HCT116 (cell line): ENCODE measurements around the gene COX8A. TPM values are rescaled to one million over a fixed set of nuclear protein-coding genes. Genes with fewer than 3 reads are reported as not detected.

ENCODE experiments used
- ATAC-seq: fragments of 200-7000 bp; cut with Tn5 transposase; 2 replicates; pipeline ENCODE4 v1.9.1; 2020; ENCODE audit warnings: mild to moderate bottlenecking, moderate library complexity
- BruUV-seq: library from RNA; stranded (reverse); fragments of 400-500 nt; replicated peaks from 2 replicates; lab custom pipeline; 2021; lab: Mats Ljungman, UMichigan
- CTCF ChIA-PET: fragments of 300-600 bp; sonication (Branson Sonifier 250); formaldehyde crosslinking; loops from one replicate; lab custom pipeline; 2021; ENCODE audit warnings: antibody characterized with exemption; lab: Charles Lee
- POLR2A ChIA-PET: fragments of 300-600, 350-600 bp; sonication (Branson Sonifier 250); formaldehyde crosslinking; loops from one replicate; lab custom pipeline; 2021; ENCODE audit warnings: antibody characterized with exemption; lab: Charles Lee
- RAD21 ChIA-PET, 2 experiments: fragments of 300-600 bp; sonication (Branson Sonifier 250); formaldehyde crosslinking; loops; one replicate each; lab custom pipeline; 2023; ENCODE audit warnings: low total read pairs in 2 of 2; ENCODE audit not compliant: uncharacterized antibody in 2 of 2, unreplicated experiment in 2 of 2, low non-redundant PET in 1 of 2; lab: Charles Lee
- DNase-seq: peaks from one replicate; pipeline ENCODE4 v3.0.0-alpha.2; 2010; ENCODE audit warnings: low read depth, low spot score
- H2AFZ ChIP-seq: fragments of 200-600 bp; shearing (Covaris generic), sonication (generic); 2 replicates; pipeline ENCODE4 v1.6.1; 2017; ENCODE audit warnings: low read depth, mixed run types, mixed read lengths, antibody characterized with exemption, low read length; ENCODE audit not compliant: poor library complexity, severe bottlenecking
- H3K27ac ChIP-seq: 2 replicates; pipeline ENCODE4 v1.5.1; 2012; ENCODE audit warnings: low read depth, low read length
- H3K27me3 ChIP-seq: fragments of 200-600 bp; sonication (generic); 2 replicates; pipeline ENCODE4 v1.6.1; 2016; ENCODE audit warnings: mixed run types, low read length, mixed read lengths; ENCODE audit not compliant: insufficient read depth
- H3K36me3 ChIP-seq, 2 experiments: fragments of 200-500 bp in 1 of 2; fragments of 200-600 bp in 1 of 2; sonication (Bioruptor generic) in 1 of 2; sonication (generic) in 1 of 2; 2 replicates each; pipeline versions ENCODE4 v1.5.1 to v1.6.1; 2014 to 2016; ENCODE audit warnings: low read length in 2 of 2, inconsistent platforms in 1 of 2, mixed read lengths in 1 of 2, mixed run types in 1 of 2; ENCODE audit not compliant: insufficient read depth in 2 of 2, control insufficient read depth in 1 of 2
- H3K4me1 ChIP-seq, 2 experiments: fragments of 200-600 bp in 1 of 2; sonication (generic) in 1 of 2; 2 replicates each; pipeline versions ENCODE4 v1.5.1 to v1.6.1; 2012 to 2017; ENCODE audit warnings: low read length in 2 of 2, inconsistent platforms in 1 of 2, mild to moderate bottlenecking in 1 of 2, mixed read lengths in 1 of 2, mixed run types in 1 of 2, moderate library complexity in 1 of 2; ENCODE audit not compliant: insufficient read depth in 2 of 2, control insufficient read depth in 1 of 2
- H3K4me2 ChIP-seq: fragments of 200-600 bp; sonication (generic); 2 replicates; pipeline ENCODE4 v1.6.1; 2017; ENCODE audit warnings: mixed run types, low read length, mixed read lengths
- H3K4me3 ChIP-seq, 2 experiments: fragments of 200-600 bp in 1 of 2; sonication (generic) in 1 of 2; replicated peaks in 1 of 2; 2 replicates each; pipeline ENCODE4 v1.5.1; 2011 to 2016; ENCODE audit warnings: low read length in 2 of 2, control low read depth in 1 of 2, low read depth in 1 of 2, mild to moderate bottlenecking in 1 of 2, mixed read lengths in 1 of 2, mixed run types in 1 of 2
- H3K79me2 ChIP-seq: fragments of 200-600 bp; sonication (generic); 2 replicates; pipeline ENCODE4 v1.6.1; 2017; ENCODE audit warnings: mild to moderate bottlenecking, mixed run types, low read length, moderate library complexity, mixed read lengths; ENCODE audit not compliant: insufficient read depth
- H3K9ac ChIP-seq: fragments of 200-600 bp; sonication (generic); 2 replicates; pipeline ENCODE4 v1.6.1; 2016; ENCODE audit warnings: low read length, mixed read lengths
- H3K9me2 ChIP-seq: fragments of 200-600 bp; sonication (generic), shearing (Covaris generic); 2 replicates; pipeline ENCODE4 v1.6.1; 2017; ENCODE audit warnings: mixed run types, mild to moderate bottlenecking, moderate library complexity; ENCODE audit not compliant: insufficient read depth
- H3K9me3 ChIP-seq, 2 experiments: fragments of 200-500 bp in 1 of 2; fragments of 200-600 bp in 1 of 2; sonication (Bioruptor generic) in 1 of 2; sonication (generic) in 1 of 2; 2 replicates each; pipeline ENCODE4 v1.6.1; 2014 to 2017; ENCODE audit warnings: low read length in 2 of 2, mixed read lengths in 2 of 2, inconsistent platforms in 1 of 2, low read depth in 1 of 2, mild to moderate bottlenecking in 1 of 2, mixed run types in 1 of 2, moderate library complexity in 1 of 2; ENCODE audit not compliant: control insufficient read depth in 1 of 2, insufficient read depth in 1 of 2
- H4K20me1 ChIP-seq: fragments of 200-600 bp; sonication (generic), shearing (Covaris generic); 2 replicates; pipeline ENCODE4 v1.6.1; 2017; ENCODE audit warnings: mixed run types, mild to moderate bottlenecking, moderate library complexity; ENCODE audit not compliant: insufficient read depth
- ATF3 ChIP-seq: IDR thresholded peaks from 2 replicates; pipeline ENCODE4 v1.6.1; 2012
- CBX3 ChIP-seq: IDR thresholded peaks from 2 replicates; pipeline ENCODE4 v1.6.1; 2012; ENCODE audit warnings: low read depth
- EGR1 ChIP-seq: IDR thresholded peaks from 2 replicates; pipeline ENCODE4 v1.6.1; 2012; ENCODE audit warnings: low read depth
- EZH2 ChIP-seq: fragments of 200-600 bp; sonication (generic); IDR thresholded peaks from 2 replicates; pipeline ENCODE4 v1.6.1; 2017; ENCODE audit warnings: antibody characterized with exemption, mixed run types
- EZH2phosphoT487 ChIP-seq: fragments of 200-600 bp; IDR thresholded peaks from 2 replicates; pipeline ENCODE4 v1.6.1; 2018; ENCODE audit warnings: antibody characterized with exemption, borderline replicate concordance
- FOSL1 ChIP-seq: IDR thresholded peaks from 2 replicates; pipeline ENCODE4 v1.6.1; 2012; ENCODE audit warnings: low read depth
- JUND ChIP-seq: IDR thresholded peaks from 2 replicates; pipeline ENCODE4 v1.6.1; 2012
- POLR2A ChIP-seq: IDR thresholded peaks from 2 replicates; pipeline ENCODE4 v1.7.0; 2011; ENCODE audit warnings: borderline replicate concordance; ENCODE audit not compliant: insufficient read depth, insufficient read length; ENCODE audit errors: extremely low read depth
- POLR2AphosphoS5 ChIP-seq: IDR thresholded peaks from 2 replicates; pipeline ENCODE4 v1.6.1; 2011; ENCODE audit warnings: mild to moderate bottlenecking, low read depth, low read length, moderate library complexity
- RAD21 ChIP-seq: IDR thresholded peaks from 2 replicates; pipeline ENCODE4 v1.6.1; 2012; ENCODE audit warnings: low read depth, mild to moderate bottlenecking
- REST ChIP-seq: IDR thresholded peaks from 2 replicates; pipeline ENCODE4 v1.6.1; 2012; ENCODE audit warnings: low read depth
- SIN3A ChIP-seq: IDR thresholded peaks from 2 replicates; pipeline ENCODE4 v1.6.1; 2012; ENCODE audit warnings: low read depth
- SP1 ChIP-seq: IDR thresholded peaks from 2 replicates; pipeline ENCODE4 v1.6.1; 2012; ENCODE audit warnings: low read depth
- SRF ChIP-seq: IDR thresholded peaks from 2 replicates; pipeline ENCODE4 v1.6.1; 2012; ENCODE audit warnings: low read depth
- TCF7L2 ChIP-seq: IDR thresholded peaks from 2 replicates; pipeline ENCODE4 v1.7.0; 2011; ENCODE audit warnings: borderline replicate concordance, inconsistent platforms; ENCODE audit not compliant: insufficient read depth, insufficient read length; ENCODE audit errors: extremely low read depth
- ZFX ChIP-seq: fragments of 450-650 bp; IDR thresholded peaks from 2 replicates; pipeline ENCODE4 v1.6.1; 2017
- ZNF274 ChIP-seq: fragments of 200-500 bp; sonication (Bioruptor generic); IDR thresholded peaks from 2 replicates; pipeline ENCODE4 v1.6.1; 2014; ENCODE audit warnings: mild to moderate bottlenecking, low read depth, low read length, inconsistent platforms
- intact Hi-C: fragments of 100-400 bp; cut with micrococcal nuclease; formaldehyde crosslinking; loops from 2 replicates; pipeline ENCODE4 v1.10.0; 2022
- total RNA-seq: library from RNA; stranded (reverse); gene quantifications from one replicate; pipeline ENCODE4 v1.2.1, GENCODE V29; 2021; ENCODE audit not compliant: unreplicated experiment

COX8A gene
- total RNA-seq, 1 experiment from 2014 or later = 536 TPM

- POLR2A ChIA-PET = no interaction called here
Measured at GRCh38 chr11:64008914-64009633, 34.7 kb downstream of the COX8A start.

More at GRCh38 chr11:64008914-64009633, 34.7 kb downstream of the COX8A start:
- Histone ChIP-seq H3K36me3 (no peaks in the 10 kb centered on the region; a peak in 1 of 4 replicates), H3K4me1 (peaks cover 18 to 37% of the 10 kb centered on the region in 2 experiments), H3K27me3 (no peaks in the 10 kb centered on the region), H3K9ac (no peak overlapping the region), H4K20me1 (no peaks in the 10 kb centered on the region), H3K4me2 (no peak overlapping the region), H3K27ac (peak overlapping the region; percentile 77; the same call in 1 of the 2 replicates), H3K9me3 (peaks cover 0 to 9% of the 10 kb centered on the region in 2 experiments; a peak in 1 of 4 replicates), H2AFZ (no peak overlapping the region), H3K4me3 (no peak overlapping the region), H3K9me2 (no peaks in the 10 kb centered on the region), H3K79me2 (0 out of 2 replicates have a peak, but pooled peaks cover 3% of the 10 kb centered on the region)
- intact Hi-C loops = loop anchor here (10.0 kb wide), 1 partner anchor 136 kb away; no protein-coding TSS in a partner anchor
- DNase-seq (no peak), ATAC-seq (no peak)
- ChIA-PET CTCF (interaction anchor here (1.4 kb wide), 1 partner anchor 9 kb away, joined by 3 read pairs; no protein-coding TSS in a partner anchor), RAD21 (no interaction called here)
- TF ChIP-seq FOSL1 = no peak
- TF ChIP-seq ZFX = no peak
- TF ChIP-seq ZNF274 = no peak
- no peak for TF ChIP-seq JUND
- TF ChIP-seq EZH2 = no peak
- no peak for TF ChIP-seq POLR2A
- TF ChIP-seq TCF7L2 = no peak
- no peak for TF ChIP-seq EGR1
- TF ChIP-seq EZH2phosphoT487 = no peak
- no peak for TF ChIP-seq RAD21
- TF ChIP-seq SIN3A = no peak
- TF ChIP-seq CBX3 = no peak
- no peak for TF ChIP-seq SP1
- TF ChIP-seq SRF = no peak
- TF ChIP-seq ATF3 = no peak
- TF ChIP-seq REST = no peak
- no peak for TF ChIP-seq POLR2AphosphoS5
- no TSS peak for BruUV-seq
